Raji (cell line): ENCODE results near the gene PRRC1.

Source experiments
- POLR2A ChIP-seq: IDR thresholded peaks from 2 replicates; pipeline ENCODE4 v1.6.1; 2011; ENCODE audit warnings: low read depth, low read length, control low read depth; ENCODE audit not compliant: insufficient read depth

PRRC1 gene

GRCh38 chr5:127587246-127587917, 69.9 kb downstream of the PRRC1 start:
- TF ChIP-seq POLR2A: no peak

DNA sequence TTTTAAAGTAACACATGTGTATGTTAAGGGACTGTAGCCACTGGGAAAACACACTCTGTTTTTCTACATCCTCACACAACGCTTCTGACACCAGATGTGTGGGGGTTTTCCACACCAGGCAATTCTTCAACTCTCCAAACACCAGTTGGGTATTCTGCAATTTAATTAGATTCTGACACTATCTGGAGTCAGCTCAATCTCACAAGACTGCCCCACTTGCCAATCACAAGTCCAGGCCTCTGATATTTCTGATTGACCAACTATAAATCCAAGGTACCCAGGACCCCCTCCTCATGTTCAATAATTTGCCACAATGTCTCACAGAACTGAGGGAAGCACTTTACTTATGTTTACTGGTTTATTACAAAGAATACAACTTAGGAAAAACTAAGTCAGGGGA, 70.9 kb downstream of the PRRC1 start:
- no peak for TF ChIP-seq POLR2A

GRCh38 chr5:127589309-127590030, 72.0 kb downstream of the PRRC1 start:
- no peak for TF ChIP-seq POLR2A

GRCh38 chr5:127590156-127590722, 72.8 kb downstream of the PRRC1 start:
- no peak for TF ChIP-seq POLR2A

DNA sequence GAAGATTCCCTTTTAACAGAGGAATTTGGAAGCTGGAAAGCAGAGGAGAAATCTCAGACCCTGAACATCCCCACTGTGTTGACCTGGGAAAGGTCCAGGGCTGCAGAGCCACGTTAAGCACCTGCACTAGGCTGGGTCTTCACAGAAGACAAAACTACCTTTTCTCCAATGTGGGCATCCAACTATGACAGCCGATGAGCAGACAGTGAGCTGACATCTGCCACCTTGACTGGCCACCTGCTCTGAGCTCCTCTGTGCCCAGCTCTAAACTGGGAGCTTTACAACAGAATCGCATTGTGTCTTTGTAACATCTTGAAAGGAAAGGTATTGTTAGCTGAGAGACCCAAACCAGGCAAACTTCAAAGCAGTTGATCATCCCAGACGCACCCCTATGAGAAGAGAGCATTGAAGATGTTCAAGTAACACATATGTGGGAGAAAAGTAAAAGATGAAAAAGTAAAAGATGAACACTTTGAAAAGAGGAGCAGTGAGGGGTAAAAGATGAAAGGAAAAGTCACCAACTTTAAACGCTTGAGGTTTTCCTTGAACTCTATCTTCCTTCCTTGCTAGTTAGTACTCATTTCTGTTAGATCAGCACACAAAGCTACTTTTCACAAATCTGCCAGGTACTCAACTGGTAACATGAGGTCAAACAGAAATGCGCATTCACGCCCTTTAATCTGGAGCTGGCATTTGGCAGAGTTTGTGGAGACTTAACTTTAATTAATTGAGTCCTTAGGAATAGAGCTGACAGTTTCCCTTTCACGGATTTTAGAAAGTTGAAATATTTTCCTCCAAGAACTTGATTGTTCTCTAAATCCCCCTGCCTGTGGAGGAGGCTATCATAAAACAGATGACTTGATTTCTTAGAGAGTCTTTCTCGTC, 78.3 kb downstream of the PRRC1 start:
- no peak for TF ChIP-seq POLR2A

GRCh38 chr5:127596501-127596900, 79.1 kb downstream of the PRRC1 start:
- no peak for TF ChIP-seq POLR2A

- TF ChIP-seq POLR2A: no peak
These were observed 81.9 kb downstream of the PRRC1 start for GRCh38 chr5:127599320-127599719.

GRCh38 chr5:127599847-127600246, 82.4 kb downstream of the PRRC1 start:
- no peak for TF ChIP-seq POLR2A

DNA sequence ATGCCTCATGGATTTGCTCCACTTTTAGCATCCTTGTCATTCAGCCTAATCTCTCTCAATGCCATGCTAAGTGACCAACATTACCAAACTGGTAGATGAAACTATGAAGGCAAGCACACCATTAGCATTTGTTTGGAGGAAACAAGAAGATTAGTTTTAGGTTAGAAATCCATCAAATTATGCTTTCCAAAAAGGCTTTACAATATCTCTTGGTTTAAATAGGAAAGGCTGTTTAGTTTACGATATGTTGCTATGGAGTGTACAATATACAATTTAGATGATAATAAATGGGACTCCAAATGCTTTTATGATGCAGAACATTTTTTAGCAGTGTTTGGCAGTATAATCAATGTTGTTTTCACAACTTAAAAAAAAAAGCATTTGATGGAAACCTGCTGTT, 83.7 kb downstream of the PRRC1 start:
- TF ChIP-seq POLR2A: no peak

DNA sequence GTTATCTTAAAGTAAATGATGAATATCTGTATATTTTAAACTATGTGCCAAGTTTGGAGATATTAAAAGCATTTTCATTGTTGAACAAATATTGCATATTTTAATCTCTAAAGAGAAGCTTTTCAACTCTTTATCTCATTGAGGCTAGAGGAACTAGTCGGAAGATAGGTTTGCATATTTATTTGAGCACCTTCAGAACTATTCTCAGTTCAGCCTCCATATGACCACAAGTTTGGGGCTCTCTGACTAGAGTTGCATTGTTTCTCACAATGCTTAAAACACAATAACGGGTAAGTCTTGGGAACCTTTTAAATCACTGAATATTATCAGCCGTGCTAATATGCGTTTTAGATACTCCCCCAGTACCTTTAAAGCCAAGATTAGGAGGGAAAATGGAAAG, 84.2 kb downstream of the PRRC1 start:
- no peak for TF ChIP-seq POLR2A

DNA sequence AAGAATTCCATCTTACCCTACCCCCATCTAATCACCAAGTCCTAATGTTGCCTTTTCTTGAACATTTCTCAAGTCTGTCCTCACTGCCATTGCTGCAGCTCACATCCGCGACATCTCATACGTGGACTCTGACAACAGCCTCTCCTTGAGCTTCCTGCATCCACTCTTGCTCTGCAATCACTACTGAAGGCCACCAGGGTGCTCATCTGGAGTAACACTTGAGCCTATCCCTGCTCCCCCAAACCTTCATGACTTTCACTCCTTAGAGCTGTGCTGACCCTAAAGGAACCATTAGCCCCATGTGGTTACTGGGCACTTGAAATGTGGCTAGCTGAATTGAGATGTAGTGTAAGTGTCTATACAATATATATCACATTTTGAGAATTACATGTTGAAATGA, 85.0 kb downstream of the PRRC1 start:
- no peak for TF ChIP-seq POLR2A

GRCh38 chr5:127602896-127603844, 85.7 kb downstream of the PRRC1 start:
- TF ChIP-seq POLR2A: no peak
